OCI-LY7 (cell line): ENCODE data around the gene BPIFB3. TPM values are rescaled to one million over a fixed set of nuclear protein-coding genes. Genes with fewer than 3 reads are reported as not detected.
"Not testable (repeated sequence)": the region's sequence is repeated elsewhere in the genome, so short reads cannot be mapped to it uniquely, and the experiment has no call there.

ENCODE experiments used
- BruUV-seq: library from RNA; stranded (reverse); fragments of 400-500 nt; replicated peaks from 2 replicates; lab custom pipeline; 2021; lab: Mats Ljungman, UMichigan
- CTCF ChIA-PET: fragments of 300-600 bp; sonication (Branson Sonifier 250); formaldehyde crosslinking; loops from one replicate; lab custom pipeline; 2022; ENCODE audit warnings: antibody characterized with exemption; ENCODE audit not compliant: unreplicated experiment; lab: Charles Lee
- POLR2A ChIA-PET: fragments of 300-600 bp; sonication (Branson Sonifier 250); formaldehyde crosslinking; loops from one replicate; lab custom pipeline; 2022; ENCODE audit warnings: antibody characterized with exemption; lab: Charles Lee
- DNase-seq: peaks from one replicate; pipeline ENCODE4 v3.0.0-alpha.2; 2015; ENCODE audit warnings: low spot score
- H2AFZ ChIP-seq: fragments of 200-600 bp; sonication (generic), shearing (Covaris generic); 2 replicates; pipeline ENCODE4 v1.6.1; 2014; ENCODE audit warnings: mild to moderate bottlenecking, antibody characterized with exemption, low read length, moderate library complexity
- H3K27ac ChIP-seq: fragments of 200-600 bp; sonication (generic); 2 replicates; pipeline ENCODE4 v1.5.1; 2014; ENCODE audit warnings: mixed run types, low read depth, mild to moderate bottlenecking, moderate library complexity, low read length, inconsistent platforms; ENCODE audit not compliant: poor library complexity, severe bottlenecking
- H3K36me3 ChIP-seq: fragments of 200-600 bp; sonication (generic); 2 replicates; pipeline ENCODE4 v1.6.1; 2014; ENCODE audit warnings: mild to moderate bottlenecking, antibody characterized with exemption, low read length, moderate library complexity, mixed read lengths; ENCODE audit not compliant: insufficient read depth
- H3K4me1 ChIP-seq: fragments of 200-600 bp; sonication (generic); 2 replicates; pipeline ENCODE4 v1.5.1; 2014; ENCODE audit warnings: mild to moderate bottlenecking, low read length; ENCODE audit not compliant: insufficient read depth, poor library complexity, severe bottlenecking
- H3K4me2 ChIP-seq: fragments of 200-600 bp; sonication (generic); 2 replicates; pipeline ENCODE4 v1.6.1; 2014; ENCODE audit warnings: mild to moderate bottlenecking, low read length
- H3K4me3 ChIP-seq: fragments of 200-600 bp; sonication (generic); 2 replicates; pipeline ENCODE4 v1.5.1; 2014; ENCODE audit warnings: mild to moderate bottlenecking, low read depth, low read length; ENCODE audit not compliant: poor library complexity, severe bottlenecking
- H3K79me2 ChIP-seq: fragments of 200-600 bp; sonication (generic); 2 replicates; pipeline ENCODE4 v1.6.1; 2016; ENCODE audit warnings: low read depth, mild to moderate bottlenecking, low read length, moderate library complexity, mixed read lengths; ENCODE audit not compliant: insufficient read depth
- H3K9me2 ChIP-seq: fragments of 200-600 bp; sonication (generic); 2 replicates; pipeline ENCODE4 v1.6.1; 2016; ENCODE audit warnings: mild to moderate bottlenecking, low read length, mixed read lengths; ENCODE audit not compliant: insufficient read depth
- H3K9me3 ChIP-seq: fragments of 200-600 bp; sonication (generic); 2 replicates; pipeline ENCODE4 v1.6.1; 2014; ENCODE audit warnings: mild to moderate bottlenecking, mixed run types, low read length, mixed read lengths
- H4K20me1 ChIP-seq: fragments of 200-600 bp; sonication (generic); 2 replicates; pipeline ENCODE4 v1.6.1; 2014; ENCODE audit warnings: mild to moderate bottlenecking, antibody characterized with exemption, low read length, moderate library complexity, mixed read lengths; ENCODE audit not compliant: insufficient read depth
- EZH2phosphoT487 ChIP-seq: fragments of 200-600 bp; sonication (generic); IDR thresholded peaks from 2 replicates; pipeline ENCODE4 v1.6.1; 2018; ENCODE audit warnings: low read depth, borderline replicate concordance, mild to moderate bottlenecking, mixed run types, antibody characterized with exemption, low read length, moderate library complexity, mixed read lengths
- intact Hi-C: fragments of 100-400 bp; cut with micrococcal nuclease; formaldehyde crosslinking; loops from one replicate; pipeline ENCODE4 v1.10.0; 2022; ENCODE audit not compliant: unreplicated experiment
- total RNA-seq, 2 experiments: library from RNA; depleted of rRNA in 1 of 2; stranded (reverse); fragments of >200 nt in 1 of 2; shearing (Covaris generic) in 1 of 2; gene quantifications; 2 replicates each; pipeline ENCODE4 v1.2.3, GENCODE V29; 2014 to 2022
- TF ChIP-seq, protein P1 (sequence below): fragments of 200-600 bp; sonication (generic); conservative IDR thresholded peaks from 2 replicates; pipeline ENCODE4 v1.5.1; 2014; ENCODE audit warnings: mild to moderate bottlenecking, antibody characterized with exemption, low read length, moderate library complexity, mixed read lengths

Gene BPIFB3
- total RNA-seq, 2 experiments from 2014 or later, result not detected

DNA sequence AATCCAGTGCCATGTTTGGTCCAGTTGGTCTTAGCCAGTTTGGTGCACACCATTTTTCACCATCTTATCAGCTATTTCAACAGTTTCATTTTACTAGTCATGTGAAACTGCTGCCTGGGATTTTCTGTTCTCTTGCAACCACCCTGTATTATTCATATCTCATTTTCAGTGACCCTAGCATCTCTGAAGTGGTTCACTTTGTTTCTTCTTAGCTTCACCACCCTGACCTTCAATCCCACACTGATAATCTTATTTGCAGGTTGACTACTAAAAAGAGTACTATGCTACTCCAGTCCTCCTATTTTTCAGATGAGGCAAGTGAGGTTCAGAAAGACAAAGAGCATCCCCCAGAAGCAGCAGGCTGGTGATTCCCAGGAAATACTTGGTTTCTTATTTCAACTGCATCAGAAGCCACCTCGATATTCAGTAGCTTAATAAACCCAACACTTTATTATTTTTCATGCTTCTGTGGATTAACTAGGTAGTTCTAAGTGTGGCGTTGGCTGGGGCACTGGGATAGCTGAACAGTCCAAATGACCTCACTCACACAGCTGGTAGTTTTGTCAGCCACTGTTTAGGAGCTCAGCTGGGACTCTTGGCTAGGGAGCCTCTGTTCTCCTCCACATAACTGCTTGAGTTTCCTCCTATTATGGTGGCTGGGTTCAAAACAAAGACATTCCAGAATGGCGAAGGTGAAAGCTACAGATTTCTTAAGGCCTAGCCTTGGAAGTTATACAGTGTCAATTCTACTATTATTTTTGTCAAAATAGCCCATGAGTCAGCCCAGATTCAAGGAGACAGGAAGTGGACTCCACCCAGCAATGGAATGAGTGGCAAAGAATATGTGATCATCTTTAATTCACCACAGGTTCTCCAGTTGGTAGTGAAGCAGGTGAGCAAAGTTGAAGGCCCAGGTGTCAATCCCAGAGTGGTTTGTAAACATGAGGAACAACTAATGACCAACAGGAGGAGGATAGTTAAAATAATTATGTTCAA, 66.3 kb downstream of the BPIFB3 start:
- intact Hi-C loops, result no loop called here
- H3K4me2 ChIP-seq, result no peak overlapping the region
- H3K79me2 ChIP-seq, result no peaks in the 10 kb centered on the region
- no peak overlapping the region for H3K4me3 ChIP-seq
- TF ChIP-seq, protein P1, sequence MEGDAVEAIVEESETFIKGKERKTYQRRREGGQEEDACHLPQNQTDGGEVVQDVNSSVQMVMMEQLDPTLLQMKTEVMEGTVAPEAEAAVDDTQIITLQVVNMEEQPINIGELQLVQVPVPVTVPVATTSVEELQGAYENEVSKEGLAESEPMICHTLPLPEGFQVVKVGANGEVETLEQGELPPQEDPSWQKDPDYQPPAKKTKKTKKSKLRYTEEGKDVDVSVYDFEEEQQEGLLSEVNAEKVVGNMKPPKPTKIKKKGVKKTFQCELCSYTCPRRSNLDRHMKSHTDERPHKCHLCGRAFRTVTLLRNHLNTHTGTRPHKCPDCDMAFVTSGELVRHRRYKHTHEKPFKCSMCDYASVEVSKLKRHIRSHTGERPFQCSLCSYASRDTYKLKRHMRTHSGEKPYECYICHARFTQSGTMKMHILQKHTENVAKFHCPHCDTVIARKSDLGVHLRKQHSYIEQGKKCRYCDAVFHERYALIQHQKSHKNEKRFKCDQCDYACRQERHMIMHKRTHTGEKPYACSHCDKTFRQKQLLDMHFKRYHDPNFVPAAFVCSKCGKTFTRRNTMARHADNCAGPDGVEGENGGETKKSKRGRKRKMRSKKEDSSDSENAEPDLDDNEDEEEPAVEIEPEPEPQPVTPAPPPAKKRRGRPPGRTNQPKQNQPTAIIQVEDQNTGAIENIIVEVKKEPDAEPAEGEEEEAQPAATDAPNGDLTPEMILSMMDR, result no peak
- TF ChIP-seq EZH2phosphoT487, result no peak
- H4K20me1 ChIP-seq, result no peaks in the 10 kb centered on the region
- no peak overlapping the region for H2AFZ ChIP-seq
- DNase-seq, result no peak
- ChIA-PET CTCF (no interaction called here), POLR2A (no interaction called here)
- H3K36me3 ChIP-seq, result no peaks in the 10 kb centered on the region
- no peaks in the 10 kb centered on the region for H3K9me2 ChIP-seq
- H3K27ac ChIP-seq, result no peak overlapping the region
- no peaks in the 10 kb centered on the region for H3K9me3 ChIP-seq
- no TSS peak for BruUV-seq
- H3K4me1 ChIP-seq, result no peaks in the 10 kb centered on the region

- Histone ChIP-seq H3K9me3 (no peaks in the 10 kb centered on the region), H3K4me3 (no peak overlapping the region), H3K4me2 (no peak overlapping the region), H4K20me1 (no peaks in the 10 kb centered on the region), H2AFZ (no peak overlapping the region), H3K27ac (no peak overlapping the region), H3K79me2 (no peaks in the 10 kb centered on the region), H3K4me1 (no peaks in the 10 kb centered on the region), H3K9me2 (no peaks in the 10 kb centered on the region), H3K36me3 (no peaks in the 10 kb centered on the region)
- CTCF ChIA-PET, result no interaction called here
- DNase-seq, result no peak
- intact Hi-C loops, result no loop called here
- TF ChIP-seq EZH2phosphoT487, result no peak
- TF ChIP-seq, protein P1, result no peak
- POLR2A ChIA-PET, result no interaction called here
- no TSS peak for BruUV-seq
Measured at GRCh38 chr20:33120934-33121333, 67.2 kb downstream of the BPIFB3 start.

- BruUV-seq, DNase-seq, POLR2A ChIA-PET, H3K4me1 ChIP-seq, H3K4me2 ChIP-seq, H2AFZ ChIP-seq, H3K27ac ChIP-seq, H4K20me1 ChIP-seq, H3K4me3 ChIP-seq, CTCF ChIA-PET, intact Hi-C loops, H3K79me2 ChIP-seq, H3K36me3 ChIP-seq, H3K9me3 ChIP-seq, H3K9me2 ChIP-seq: not testable (repeated sequence)
Measured at GRCh38 chr20:33122297-33122696, 68.6 kb downstream of the BPIFB3 start.

Other genes starting within 250 kb of the BPIFB3 start
- gene MAPRE1, start 233.9 kb upstream of the BPIFB3 start, total RNA-seq (2014; rRNA removed; shearing (Covaris generic)), result 106 and 116 TPM in 2 replicates
- 172 and 179 TPM in 2 replicates for gene MAPRE1, start 233.9 kb upstream of the BPIFB3 start, total RNA-seq (2022)
- 0.57 TPM in 1 of 2 replicates, not detected in the other for gene EFCAB8, start 195.0 kb upstream of the BPIFB3 start, total RNA-seq (2014; rRNA removed; shearing (Covaris generic))
- gene EFCAB8, start 195.0 kb upstream of the BPIFB3 start, total RNA-seq (2022), result not detected in 2 replicates
- not detected in 2 replicates for gene SUN5, start 49.5 kb upstream of the BPIFB3 start, total RNA-seq (2014; rRNA removed; shearing (Covaris generic))
- not detected in 2 replicates for gene SUN5, start 49.5 kb upstream of the BPIFB3 start, total RNA-seq (2022)
- not detected in 2 replicates for gene BPIFB2, start 46.2 kb upstream of the BPIFB3 start, total RNA-seq (2014; rRNA removed; shearing (Covaris generic))
- gene BPIFB2, start 46.2 kb upstream of the BPIFB3 start, total RNA-seq (2022), result not detected in 2 replicates
- gene BPIFB6, start 22.3 kb upstream of the BPIFB3 start, total RNA-seq (2014; rRNA removed; shearing (Covaris generic)), result not detected in 2 replicates
- not detected in 2 replicates for gene BPIFB6, start 22.3 kb upstream of the BPIFB3 start, total RNA-seq (2022)
- gene BPIFB4, start 25.7 kb downstream of the BPIFB3 start, total RNA-seq (2014; rRNA removed; shearing (Covaris generic)), result not detected in 2 replicates
- not detected in 2 replicates for gene BPIFB4, start 25.7 kb downstream of the BPIFB3 start, total RNA-seq (2022)
- not detected in 2 replicates for gene BPIFA2, start 114.3 kb downstream of the BPIFB3 start, total RNA-seq (2014; rRNA removed; shearing (Covaris generic))
- not detected in 2 replicates for gene BPIFA2, start 114.3 kb downstream of the BPIFB3 start, total RNA-seq (2022)
- not detected in 2 replicates for gene BPIFA3, start 163.4 kb downstream of the BPIFB3 start, total RNA-seq (2014; rRNA removed; shearing (Covaris generic))
- gene BPIFA3, start 163.4 kb downstream of the BPIFB3 start, total RNA-seq (2022), result not detected in 2 replicates
- gene BPIFA1, start 182.1 kb downstream of the BPIFB3 start, total RNA-seq (2014; rRNA removed; shearing (Covaris generic)), result not detected in 2 replicates
- gene BPIFA1, start 182.1 kb downstream of the BPIFB3 start, total RNA-seq (2022), result not detected in 2 replicates
- gene BPIFB1, start 229.3 kb downstream of the BPIFB3 start, total RNA-seq (2014; rRNA removed; shearing (Covaris generic)), result not detected in 2 replicates
- not detected in 2 replicates for gene BPIFB1, start 229.3 kb downstream of the BPIFB3 start, total RNA-seq (2022)